Stomach (tissue), 9 donors: Measurements from ENCODE around the gene DCC. TPM values are rescaled to one million over a fixed set of nuclear protein-coding genes. Genes with fewer than 3 reads are reported as not detected.

Experiments used
- DNase-seq, 2 donors: peaks; one replicate each; pipeline versions ENCODE4 v3.0.0 to v3.0.0-alpha.2; 2013 to 2019
- H3K27ac ChIP-seq, 5 donors: fragments of 200-600 bp in 4 of 5; sonication (generic) in 4 of 5; one replicate each; pipeline ENCODE4 v1.5.1; 2013 to 2019; ENCODE audit warnings: mild to moderate bottlenecking in 1 of 5, moderate library complexity in 1 of 5
- H3K27me3 ChIP-seq, 3 donors: fragments of 200-600 bp; sonication (generic); one replicate each; pipeline ENCODE4 v1.5.1; 2017 to 2019; ENCODE audit warnings: mixed run types in 1 of 3
- H3K36me3 ChIP-seq, 4 donors: fragments of 200-600 bp; sonication (generic); 1 replicate in 3 of 4; 2 replicates in 1 of 4; pipeline ENCODE4 v1.5.1; 2016 to 2019
- H3K4me1 ChIP-seq, 4 donors: fragments of 200-600 bp; sonication (generic); one replicate each; pipeline ENCODE4 v1.5.1; 2016 to 2019
- H3K4me3 ChIP-seq, 4 donors: fragments of 200-600 bp; sonication (generic) in 3 of 4; one replicate each; pipeline ENCODE4 v1.5.1; 2016 to 2019; ENCODE audit warnings: mild to moderate bottlenecking in 1 of 4
- H3K9me3 ChIP-seq, 4 donors: fragments of 200-600 bp; sonication (generic); one replicate each; pipeline ENCODE4 v1.5.1; 2016 to 2019
- EP300 ChIP-seq: sonication (generic); formaldehyde crosslinking; IDR thresholded peaks from one replicate; pipeline ENCODE4 v1.6.1; 2017; ENCODE audit warnings: antibody characterized with exemption
- POLR2A ChIP-seq, 4 donors: fragments of 450-650 bp; IDR thresholded peaks; one replicate each; pipeline ENCODE4 v1.6.1; 2016; ENCODE audit warnings: antibody characterized with exemption in 4 of 4, control low read depth in 2 of 4, mild to moderate bottlenecking in 1 of 4, moderate library complexity in 1 of 4
- POLR2AphosphoS5 ChIP-seq, 3 donors: sonication (generic); formaldehyde crosslinking; IDR thresholded peaks; one replicate each; pipeline ENCODE4 v1.6.1; 2016; ENCODE audit warnings: antibody characterized with exemption in 3 of 3
- WGBS, 5 donors: extraction: QIAGEN DNeasy Blood & Tissue Kit in 3 of 5; methylation state at CpG; one replicate each; pipeline versions ENCODE4 v1.1.5 to v1.1.7; 2013 to 2018; 5-methylcytosine and 5-hydroxymethylcytosine counted together
- intact Hi-C: fragments of 100-400 bp; cut with DNase I; formaldehyde crosslinking; loops from one replicate; pipeline ENCODE4 v1.15.1; 2023; ENCODE audit warnings: low total_unique reads
- polyA plus RNA-seq, 3 donors: library from polyadenylated mRNA; stranded (reverse); fragments of 200-250 nt; gene quantifications; one replicate each; pipeline ENCODE4 v1.2.3, GENCODE V29; 2013
- total RNA-seq, 5 donors: library from RNA; depleted of rRNA; stranded (reverse); fragments of >200 nt; gene quantifications; one replicate each; pipeline versions ENCODE4 v1.1.0 to v1.2.3, GENCODE V29; 2014 to 2016
- TF ChIP-seq, protein P1 (sequence below), 7 experiments: fragments of 450-650 bp in 4 of 7; fragments of 200-600 bp in 3 of 7; sonication (generic) in 3 of 7; IDR thresholded peaks; one replicate each; pipeline ENCODE4 v1.5.1; 2016 to 2019; ENCODE audit warnings: antibody characterized with exemption in 7 of 7, control low read depth in 2 of 7, mild to moderate bottlenecking in 1 of 7
- donor health status: healthy with polysubstance abuse.
- donor health status: Bipolar disorder and iron deficiency.
- donor health status: healthy.

Gene DCC
- total and polyA plus RNA-seq, 8 donors = 0.58 to 1.7 TPM; not detected in 6

DNA sequence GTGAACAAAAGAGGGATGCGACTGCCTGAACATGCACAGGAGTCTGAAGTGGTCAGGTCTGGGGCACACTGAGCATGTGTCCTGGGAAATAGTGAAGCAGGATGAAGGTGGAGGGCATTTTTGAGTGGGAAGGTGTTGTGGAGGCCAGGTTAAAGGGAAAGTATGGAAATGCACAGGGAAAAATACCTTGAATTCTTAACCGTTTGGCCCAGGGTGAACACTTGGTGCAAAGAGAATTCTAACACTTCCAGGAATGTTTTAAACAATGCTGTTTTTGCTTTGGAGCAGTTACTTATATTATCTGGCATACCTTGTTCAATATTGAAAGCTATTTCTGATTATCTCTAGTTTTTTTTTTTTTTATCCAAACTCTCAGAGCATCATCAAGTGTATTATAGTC lies 623.5 kb downstream of the DCC start:
- Histone ChIP-seq H3K4me1 (no peaks in the 10 kb centered on the region), H3K27ac (no peak overlapping the region), H3K36me3 (no peaks in the 10 kb centered on the region), H3K4me3 (no peak overlapping the region), H3K9me3 (peaks cover 0 to 5% (median 2%) of the 10 kb centered on the region in 4 donors), H3K27me3 (no peaks in the 10 kb centered on the region)
- WGBS, 5 donors = 57 to 70% (median 64%) methylated on average over 2 of the region's 2 CpGs
- intact Hi-C loops = no loop called here
- TF ChIP-seq POLR2AphosphoS5 (IDR thresholded peaks at IDR 0.05) (no peak), EP300 (no peak), POLR2A (IDR thresholded peaks at IDR 0.05) (no peak)
- TF ChIP-seq, protein P1, sequence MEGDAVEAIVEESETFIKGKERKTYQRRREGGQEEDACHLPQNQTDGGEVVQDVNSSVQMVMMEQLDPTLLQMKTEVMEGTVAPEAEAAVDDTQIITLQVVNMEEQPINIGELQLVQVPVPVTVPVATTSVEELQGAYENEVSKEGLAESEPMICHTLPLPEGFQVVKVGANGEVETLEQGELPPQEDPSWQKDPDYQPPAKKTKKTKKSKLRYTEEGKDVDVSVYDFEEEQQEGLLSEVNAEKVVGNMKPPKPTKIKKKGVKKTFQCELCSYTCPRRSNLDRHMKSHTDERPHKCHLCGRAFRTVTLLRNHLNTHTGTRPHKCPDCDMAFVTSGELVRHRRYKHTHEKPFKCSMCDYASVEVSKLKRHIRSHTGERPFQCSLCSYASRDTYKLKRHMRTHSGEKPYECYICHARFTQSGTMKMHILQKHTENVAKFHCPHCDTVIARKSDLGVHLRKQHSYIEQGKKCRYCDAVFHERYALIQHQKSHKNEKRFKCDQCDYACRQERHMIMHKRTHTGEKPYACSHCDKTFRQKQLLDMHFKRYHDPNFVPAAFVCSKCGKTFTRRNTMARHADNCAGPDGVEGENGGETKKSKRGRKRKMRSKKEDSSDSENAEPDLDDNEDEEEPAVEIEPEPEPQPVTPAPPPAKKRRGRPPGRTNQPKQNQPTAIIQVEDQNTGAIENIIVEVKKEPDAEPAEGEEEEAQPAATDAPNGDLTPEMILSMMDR (IDR thresholded peaks at IDR 0.05) = no peak
- no peak for DNase-seq

DNA sequence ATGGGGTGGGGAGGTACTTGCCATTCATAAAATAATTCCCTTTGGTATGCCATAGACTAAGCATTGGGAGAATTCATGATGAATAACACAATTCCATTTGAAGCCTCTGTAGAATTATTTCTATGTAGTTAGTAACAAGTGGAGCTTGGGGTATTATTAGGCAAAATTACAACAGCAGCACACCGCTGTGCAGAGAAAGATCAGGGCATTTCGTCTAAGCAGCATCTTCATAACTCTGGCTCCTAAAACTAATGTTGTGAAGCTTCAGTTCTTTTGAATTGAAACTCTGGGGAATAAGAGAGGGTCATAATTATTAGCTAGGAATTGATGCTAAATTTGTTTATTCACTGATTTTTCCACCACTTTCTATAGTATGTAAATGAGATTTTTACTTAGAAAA lies 630.7 kb downstream of the DCC start:
- DNase-seq = no peak
- TF ChIP-seq POLR2A (IDR thresholded peaks at IDR 0.05) (no peak), POLR2AphosphoS5 (IDR thresholded peaks at IDR 0.05) (no peak), EP300 (no peak)
- TF ChIP-seq, protein P1 (IDR thresholded peaks at IDR 0.05) = no peak
- no peaks in the 10 kb centered on the region for H3K4me1 ChIP-seq
- H3K27me3 ChIP-seq = no peaks in the 10 kb centered on the region
- H3K27ac ChIP-seq = no peak overlapping the region
- intact Hi-C loops = no loop called here
- no peaks in the 10 kb centered on the region for H3K36me3 ChIP-seq
- no peak overlapping the region for H3K4me3 ChIP-seq
- no peaks in the 10 kb centered on the region for H3K9me3 ChIP-seq
- WGBS, 5 donors = 72 to 84% (median 77%) methylated on average over 2 of the region's 2 CpGs

DNA sequence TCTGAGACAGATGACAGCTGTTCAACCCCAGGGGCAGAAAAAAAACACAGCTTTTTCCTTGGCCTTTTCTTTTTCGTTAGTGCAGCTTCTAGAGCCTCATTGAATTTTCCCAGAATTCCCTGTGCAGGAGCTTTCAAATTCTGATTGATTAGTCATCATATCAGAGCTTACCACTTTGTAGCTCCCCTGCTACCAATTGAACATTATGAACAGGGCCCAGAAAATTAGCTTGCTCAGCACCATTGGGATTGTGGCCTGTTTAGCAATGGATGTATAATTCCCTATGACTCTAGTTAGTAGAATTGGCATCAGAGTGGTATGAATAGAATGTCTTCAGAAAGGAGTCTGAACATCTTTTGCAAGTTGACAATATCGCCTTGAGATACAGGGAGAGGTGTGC lies 631.1 kb downstream of the DCC start:
- intact Hi-C loops = no loop called here
- H3K27me3 ChIP-seq = no peaks in the 10 kb centered on the region
- H3K27ac ChIP-seq = no peak overlapping the region
- no peak for DNase-seq
- no peak for TF ChIP-seq POLR2AphosphoS5 (IDR thresholded peaks at IDR 0.05)
- TF ChIP-seq, protein P1 (IDR thresholded peaks at IDR 0.05) = no peak
- TF ChIP-seq POLR2A (IDR thresholded peaks at IDR 0.05) = no peak
- no peak for TF ChIP-seq EP300
- no peak overlapping the region for H3K4me3 ChIP-seq
- no peaks in the 10 kb centered on the region for H3K36me3 ChIP-seq
- no peaks in the 10 kb centered on the region for H3K9me3 ChIP-seq
- no peaks in the 10 kb centered on the region for H3K4me1 ChIP-seq
- WGBS, 5 donors = 52 to 85% (median 78%) methylated on average over 2 of the region's 2 CpGs

DNA sequence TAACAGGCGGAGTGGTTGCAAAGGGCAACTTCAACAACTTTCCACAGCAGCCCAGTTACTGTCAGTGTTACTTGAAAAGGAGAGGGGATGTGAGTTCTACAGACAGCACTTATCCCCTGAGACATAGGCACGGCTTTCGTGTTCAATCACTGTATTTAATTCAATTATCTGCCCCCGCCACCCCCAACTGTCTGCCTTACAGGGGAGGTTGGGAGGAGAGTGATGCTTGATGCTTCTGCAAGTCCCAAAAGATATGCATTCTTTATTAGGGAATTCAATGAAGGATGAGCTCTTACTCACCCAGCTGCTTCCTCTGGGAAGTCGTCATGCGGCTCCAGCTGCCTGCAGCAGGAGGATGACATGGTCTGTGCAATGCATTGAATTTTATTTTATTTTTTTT lies 639.9 kb downstream of the DCC start:
- TF ChIP-seq POLR2A (IDR thresholded peaks at IDR 0.05) = no peak
- no peak for TF ChIP-seq POLR2AphosphoS5 (IDR thresholded peaks at IDR 0.05)
- TF ChIP-seq, protein P1 (IDR thresholded peaks at IDR 0.05) = no peak
- no peak for TF ChIP-seq EP300
- Histone ChIP-seq H3K4me1 (no peaks in the 10 kb centered on the region), H3K27ac (no peak overlapping the region), H3K4me3 (no peak overlapping the region), H3K9me3 (no peaks in the 10 kb centered on the region), H3K27me3 (no peaks in the 10 kb centered on the region), H3K36me3 (no peaks in the 10 kb centered on the region)
- 62 to 78% (median 75%) methylated on average over 6 of the region's 6 CpGs for WGBS, 5 donors
- no peak for DNase-seq
- intact Hi-C loops = no loop called here
